HG02840 (cell line): ENCODE data around the gene RABL3.
"Not testable (repeated sequence)": the region's sequence is repeated elsewhere in the genome, so short reads cannot be mapped to it uniquely, and the experiment has no call there.

Source experiments
- ATAC-seq: cut with Tn5 transposase; IDR thresholded peaks from one replicate; pipeline ENCODE4 v1.9.1; 2021; ENCODE audit warnings: mild to moderate bottlenecking, moderate library complexity, moderate number of reproducible peaks; ENCODE audit not compliant: unreplicated experiment, low FRiP score

Gene RABL3

DNA sequence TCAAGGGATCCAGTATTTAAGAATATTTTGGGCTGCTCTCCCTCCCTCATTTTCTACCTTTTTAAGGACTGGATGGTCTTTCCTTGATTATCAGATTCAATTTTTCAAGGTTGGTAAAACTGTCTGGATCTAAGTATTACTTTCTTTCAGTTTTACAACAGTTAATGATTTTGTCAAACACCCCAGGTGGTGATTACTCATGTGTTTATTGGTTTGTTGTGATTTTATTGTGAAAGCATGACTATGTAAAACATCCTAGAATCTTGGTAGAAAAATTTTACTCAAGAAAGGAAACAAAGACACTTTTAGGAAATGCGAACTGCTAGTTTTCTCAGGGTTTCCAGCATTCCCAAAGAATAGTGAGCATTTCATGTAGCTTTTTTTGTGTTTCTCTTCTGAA lies 7.5 kb upstream of the RABL3 start:
- ATAC-seq, result no peak

DNA sequence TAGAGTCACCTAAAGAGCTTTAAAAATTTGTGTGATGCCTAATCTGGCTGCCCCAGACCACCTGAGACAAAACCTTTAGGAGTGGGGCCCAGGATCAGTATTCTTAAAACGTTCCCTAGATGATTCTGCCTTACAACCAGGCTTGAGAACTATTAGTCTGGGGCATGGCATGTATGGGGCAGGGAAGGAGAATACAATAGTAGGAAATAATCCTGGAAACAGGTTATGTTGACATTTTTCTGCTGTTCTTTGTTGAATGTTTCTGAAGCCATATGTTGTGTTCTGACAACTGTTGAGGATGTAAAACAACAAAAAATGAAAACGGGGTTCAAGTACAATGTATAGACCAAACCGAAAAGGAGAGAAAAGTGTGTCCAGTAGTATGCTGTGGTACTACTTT lies 3.1 kb upstream of the RABL3 start:
- ATAC-seq, result no peak

DNA sequence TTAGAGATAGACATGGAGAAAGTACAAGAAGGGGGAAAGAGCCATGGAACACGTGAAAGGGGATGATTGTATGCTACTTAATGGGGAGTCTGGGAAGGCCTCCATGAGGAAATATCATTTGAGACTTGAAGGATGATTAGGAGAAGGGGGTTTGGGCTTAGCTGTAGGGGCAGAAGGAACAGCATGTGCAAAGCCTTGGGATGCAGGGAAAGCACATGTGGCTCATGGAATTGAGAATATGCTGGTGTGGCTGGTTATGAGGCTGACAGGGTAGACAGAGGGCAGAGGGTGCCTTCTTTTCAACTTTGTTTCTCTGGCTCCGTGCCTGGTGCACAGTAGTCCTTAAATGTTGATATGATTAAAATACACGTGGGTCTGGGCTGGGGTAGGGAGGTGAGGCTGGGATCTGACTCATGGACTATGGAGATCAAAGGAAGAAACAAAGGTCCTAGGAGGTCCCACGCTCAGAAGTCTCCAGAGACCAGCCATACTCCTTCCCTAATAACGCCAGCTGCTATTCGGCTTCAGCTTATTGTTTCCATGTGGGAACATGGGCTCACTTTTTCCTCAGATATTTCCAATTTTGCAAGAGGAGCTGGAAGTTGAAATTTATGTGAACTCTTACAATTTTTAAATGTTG lies 1.4 kb upstream of the RABL3 start:
- no peak for ATAC-seq

DNA sequence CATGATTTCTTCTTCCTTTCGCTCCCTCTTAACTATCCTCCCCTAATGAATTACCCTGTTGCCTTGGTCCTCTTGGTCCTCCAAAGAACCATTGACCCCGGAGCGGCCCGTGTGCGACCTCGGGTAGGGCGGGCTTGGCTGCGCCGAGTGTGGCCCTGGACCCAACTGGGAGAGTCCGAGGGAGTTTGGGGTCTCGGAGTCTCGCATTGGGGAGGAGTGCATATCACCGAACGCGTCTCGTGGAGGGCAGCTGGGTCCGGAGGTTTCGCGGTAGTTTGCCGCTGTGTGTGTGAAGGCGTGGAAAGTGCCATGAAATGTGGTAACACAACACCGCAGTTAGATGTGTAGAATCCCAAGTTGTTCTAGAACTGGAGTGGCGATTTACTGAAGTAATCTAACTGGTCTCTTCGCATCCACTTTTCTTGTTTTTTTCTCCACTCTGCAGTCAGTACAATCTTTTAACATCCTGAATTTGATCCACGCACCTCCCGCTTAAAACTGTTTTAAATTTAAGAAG lies 591 bp upstream of the RABL3 start:
- peak; percentile 19 for ATAC-seq

DNA sequence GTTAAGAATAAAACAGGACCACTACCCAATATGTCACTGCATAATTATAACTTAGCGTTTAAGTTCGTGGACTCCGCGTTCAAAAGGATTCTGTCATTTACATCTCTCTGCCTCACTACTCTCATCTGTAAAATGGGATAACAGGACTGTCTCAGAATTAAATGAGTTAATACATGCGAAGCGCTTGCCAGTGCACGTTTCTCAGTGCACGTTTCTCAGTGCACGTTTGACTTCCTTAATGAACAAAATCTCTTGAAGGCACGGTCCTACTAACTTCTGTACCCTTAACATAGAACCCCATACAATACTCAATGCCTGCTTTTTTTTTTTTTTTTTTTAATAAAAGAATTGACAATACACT lies 499 bp downstream of the RABL3 start:
- no peak for ATAC-seq

DNA sequence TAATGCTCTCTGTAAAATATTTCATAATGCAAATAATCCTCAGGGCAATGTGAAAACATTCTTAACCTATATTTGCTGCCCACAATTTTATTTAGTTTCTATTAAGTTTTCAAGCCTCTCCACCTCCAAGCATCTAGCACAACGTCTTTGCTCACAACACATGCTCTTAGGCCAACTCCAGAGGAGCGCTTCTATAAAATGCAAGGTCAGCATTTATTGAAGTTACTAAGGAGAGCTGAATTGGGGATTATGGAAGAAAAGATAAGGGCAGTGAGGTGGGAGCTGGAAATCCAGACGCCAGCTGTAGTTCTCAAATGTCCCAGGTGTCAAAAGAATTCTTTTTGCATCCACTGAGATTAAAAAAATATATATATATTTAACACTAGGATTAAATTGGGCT lies 996 bp downstream of the RABL3 start:
- ATAC-seq, result no peak

DNA sequence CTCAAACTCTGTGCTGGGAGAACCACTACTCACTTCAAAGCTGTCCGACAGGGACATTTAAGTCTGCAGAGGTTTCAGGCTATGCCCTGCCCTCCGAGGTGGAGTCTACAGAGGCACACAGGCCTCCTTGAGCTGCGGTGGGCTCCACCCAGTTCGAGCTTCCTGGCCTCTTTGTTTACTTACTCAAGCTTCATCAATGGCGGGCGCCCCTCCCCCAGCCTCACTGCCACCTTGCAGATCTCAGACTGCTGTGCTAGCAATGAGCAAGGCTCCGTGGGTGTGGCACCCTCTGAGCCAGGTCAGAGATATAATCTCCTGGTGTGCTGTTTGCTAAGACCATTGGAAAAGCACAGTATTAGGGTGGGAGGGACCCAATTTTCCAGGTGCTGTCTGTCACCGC lies 4.3 kb downstream of the RABL3 start:
- ATAC-seq, result not testable (repeated sequence)

DNA sequence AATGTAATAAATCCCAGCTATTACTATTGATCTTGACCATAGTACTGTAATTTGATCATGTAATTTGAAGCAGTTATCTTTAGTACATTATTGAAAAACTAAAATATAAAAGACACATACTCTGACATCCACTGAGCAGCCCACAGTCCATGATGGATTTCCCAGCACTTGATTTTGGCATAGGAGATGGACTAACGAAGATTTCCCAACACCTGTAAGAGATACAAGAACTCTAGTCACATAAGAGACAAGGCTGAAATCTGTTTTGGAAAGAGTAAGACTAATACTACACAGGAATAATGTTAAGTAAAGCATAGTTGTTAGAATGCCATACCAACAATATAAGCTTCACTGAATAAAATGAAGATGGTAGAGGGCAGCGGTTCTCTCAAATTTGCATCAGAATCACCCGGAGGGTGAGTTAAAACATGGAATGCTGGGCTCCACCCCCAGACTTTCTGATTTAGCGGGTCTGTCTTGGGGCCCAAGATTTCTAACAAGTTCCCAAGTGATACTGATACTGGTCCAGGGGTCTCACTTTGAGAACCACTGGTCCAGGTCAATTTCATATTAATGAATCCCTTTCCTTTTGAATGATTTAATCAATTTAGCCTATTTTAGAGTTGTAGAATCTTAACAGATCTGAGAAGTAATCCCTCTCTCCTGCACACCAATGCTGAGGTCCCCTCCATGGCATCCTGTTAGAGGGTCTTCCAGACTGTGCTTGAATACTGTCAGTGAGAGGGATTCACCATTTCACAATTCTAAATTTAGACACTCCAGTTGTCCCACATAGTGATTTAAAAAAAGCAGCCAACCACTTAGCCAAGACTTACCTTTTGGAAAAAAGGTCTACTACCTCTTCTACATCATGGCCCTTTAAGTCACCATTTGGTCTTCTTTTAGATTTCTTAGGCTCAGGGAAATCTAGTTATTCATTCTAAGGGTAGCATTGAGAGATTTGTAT lies 11.5 kb downstream of the RABL3 start:
- ATAC-seq, result no peak

DNA sequence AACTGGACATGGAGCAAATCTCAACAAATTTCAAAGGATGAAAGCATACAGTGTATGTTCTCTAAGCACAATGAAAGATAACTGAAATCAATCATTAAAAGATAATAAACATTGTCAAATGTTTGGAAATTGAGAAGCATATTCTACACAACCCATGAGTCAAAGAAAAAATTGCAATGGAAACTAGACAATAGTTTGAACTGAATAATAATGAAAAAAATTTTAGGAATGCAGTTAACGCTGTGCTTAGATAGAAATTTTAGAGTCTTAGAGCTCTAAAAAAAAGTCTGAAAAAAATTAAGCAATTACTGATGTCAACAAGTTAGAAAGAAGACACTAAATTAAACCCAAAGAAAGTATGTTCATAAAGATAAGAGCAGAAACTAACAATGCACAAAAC lies 15.5 kb downstream of the RABL3 start:
- ATAC-seq, result no peak

DNA sequence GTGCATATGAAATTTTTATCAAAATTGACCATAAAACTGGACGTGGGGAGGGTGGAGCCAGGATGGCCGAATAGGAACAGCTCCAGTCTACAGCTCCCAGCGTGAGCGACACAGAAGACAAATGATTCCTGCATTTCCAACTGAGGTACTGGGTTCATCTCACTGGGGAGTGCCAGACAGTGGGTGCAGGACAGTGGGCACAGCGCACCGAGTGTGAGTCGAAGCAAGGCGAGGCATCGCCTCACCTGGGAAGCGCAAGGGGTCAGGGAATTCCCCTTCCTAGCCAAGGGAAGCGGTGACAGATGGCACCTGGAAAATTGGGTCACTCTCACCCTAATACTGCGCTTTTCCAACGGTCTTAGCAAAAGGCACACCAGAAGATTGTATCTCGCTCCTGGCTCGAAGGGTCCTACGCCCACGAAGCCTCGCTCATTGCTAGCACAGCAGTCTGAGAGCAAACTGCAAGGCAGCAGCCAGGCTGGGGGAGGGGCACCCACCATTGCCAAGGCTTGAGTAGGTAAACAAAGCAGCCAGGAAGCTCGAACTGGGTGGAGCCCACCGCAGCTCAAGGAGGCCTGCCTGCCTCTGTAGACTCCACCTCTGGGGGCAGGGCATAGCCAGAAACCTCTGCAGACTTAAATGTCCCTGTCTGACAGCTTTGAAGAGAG lies 23.0 kb downstream of the RABL3 start:
- ATAC-seq, result not testable (repeated sequence)

DNA sequence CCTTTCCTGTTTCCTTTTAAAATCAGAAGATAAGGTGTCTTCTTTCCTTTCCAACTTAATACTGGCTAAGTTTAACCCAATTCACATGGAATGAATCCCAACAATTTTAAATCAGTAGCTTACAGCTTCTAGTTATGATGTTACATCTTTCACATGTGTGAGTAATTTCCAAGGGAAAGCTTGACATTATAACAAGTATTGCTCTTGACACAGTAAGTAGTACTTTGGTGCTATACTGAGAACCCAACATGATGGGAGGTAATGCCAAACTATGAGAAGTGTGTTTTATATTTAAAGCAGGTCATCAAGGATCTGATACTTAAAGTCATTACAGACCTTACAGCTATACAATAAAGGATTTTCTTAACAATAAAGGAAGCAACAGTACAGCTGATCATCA lies 29.1 kb downstream of the RABL3 start:
- no peak for ATAC-seq

DNA sequence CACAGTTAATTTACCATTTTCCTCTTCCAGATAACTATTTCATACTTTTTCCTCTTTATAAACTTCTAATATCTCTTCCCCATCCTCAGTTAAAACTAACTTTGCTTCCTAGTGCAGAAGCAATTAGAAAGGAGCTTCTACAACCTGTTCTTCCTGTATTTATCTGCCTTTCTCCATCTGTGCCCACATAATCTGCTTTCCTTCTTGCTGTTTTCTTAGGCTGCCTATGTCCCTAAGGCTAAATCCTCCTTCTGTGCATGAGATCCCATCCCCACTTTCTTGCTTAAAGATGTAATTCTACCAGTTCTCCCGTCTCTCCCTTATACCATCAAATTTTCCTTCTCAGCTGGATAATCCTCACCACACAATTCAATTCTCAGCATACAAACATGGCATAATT lies 31.9 kb downstream of the RABL3 start:
- no peak for ATAC-seq

DNA sequence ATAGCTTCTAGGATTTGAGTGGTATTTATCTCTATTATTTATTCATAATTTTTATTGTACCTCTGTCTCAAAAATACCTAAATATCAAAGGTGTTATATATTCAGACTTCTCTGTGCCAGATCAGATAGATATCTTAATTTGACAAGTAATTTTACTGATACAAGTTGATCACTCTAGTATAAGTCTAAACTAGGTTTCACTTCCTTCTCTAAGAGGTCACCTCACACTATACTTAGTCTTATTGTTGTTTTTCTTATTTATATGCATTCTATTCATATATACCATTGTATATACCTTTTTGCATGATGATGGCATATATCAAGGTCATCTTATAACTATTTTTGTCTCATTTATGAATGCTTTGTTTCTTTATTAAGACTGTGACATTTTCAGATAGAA lies 33.9 kb downstream of the RABL3 start:
- ATAC-seq, result peak; percentile 71

DNA sequence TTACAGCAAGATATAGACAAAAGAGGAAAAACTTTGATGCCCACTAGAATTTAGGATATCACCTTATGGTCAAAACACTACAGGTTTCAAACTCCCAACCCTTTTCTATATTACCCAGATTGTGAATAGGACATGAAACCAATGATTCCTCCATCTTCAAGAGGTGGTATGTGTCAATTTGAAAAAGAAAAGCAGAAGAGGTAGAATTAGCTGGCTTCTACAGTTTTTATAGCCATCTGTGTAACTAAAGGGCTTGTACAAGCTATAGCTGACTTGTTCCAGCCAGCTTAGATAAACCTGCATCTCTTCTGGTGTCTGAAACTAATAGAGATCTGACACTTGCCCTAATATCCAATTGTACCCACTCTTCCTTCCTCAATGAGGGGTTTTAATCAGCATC lies 35.4 kb downstream of the RABL3 start:
- no peak for ATAC-seq

DNA sequence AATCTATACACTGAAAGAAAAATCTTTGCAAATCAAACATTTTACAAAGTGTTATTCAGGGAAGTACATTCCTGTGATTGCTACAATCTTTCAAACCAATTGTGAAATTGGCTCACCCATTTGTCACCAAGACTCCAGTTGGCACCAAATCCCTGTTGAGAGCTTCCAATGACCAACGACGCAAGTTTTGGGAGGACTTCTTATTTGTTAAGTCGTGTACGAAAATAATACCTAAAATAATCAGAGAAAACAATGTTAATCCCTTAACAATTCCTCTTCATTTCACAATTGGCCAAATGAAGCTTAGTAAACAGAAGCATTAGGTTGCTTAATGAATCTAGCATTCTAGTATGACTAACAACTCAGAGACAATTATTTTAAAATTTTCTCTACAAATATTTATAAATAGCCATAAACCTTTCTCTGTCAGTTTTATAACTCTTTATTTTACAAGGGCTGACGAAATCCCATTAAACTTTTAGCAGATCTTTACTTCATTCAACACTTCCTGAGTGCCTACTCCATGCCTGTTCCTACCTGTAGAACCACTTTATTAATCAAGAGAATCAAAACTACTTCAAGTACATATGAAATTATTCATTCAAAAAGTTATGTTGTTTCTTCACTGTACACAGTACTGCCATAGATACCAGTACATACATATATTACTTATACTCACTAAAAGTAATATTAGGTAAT lies 36.3 kb downstream of the RABL3 start:
- no peak for ATAC-seq

DNA sequence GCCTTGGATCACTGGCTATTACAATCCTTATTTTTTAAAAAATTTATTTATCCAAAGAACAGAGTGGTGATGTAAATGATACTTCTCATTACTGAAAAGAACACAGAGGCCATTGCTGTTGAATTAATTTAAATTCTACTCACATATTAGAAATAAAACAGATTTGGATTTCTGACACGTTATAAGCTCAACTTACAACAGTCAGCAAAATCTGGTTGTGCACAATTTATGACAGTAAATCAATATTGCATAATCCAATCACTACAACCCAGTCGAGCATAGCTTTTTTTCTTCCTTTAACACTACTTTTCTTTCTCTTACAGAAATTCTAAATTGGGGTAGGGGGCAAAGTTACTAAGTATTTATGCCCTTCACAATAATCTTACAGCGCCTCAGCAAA lies 43.0 kb downstream of the RABL3 start:
- ATAC-seq, result no peak

DNA sequence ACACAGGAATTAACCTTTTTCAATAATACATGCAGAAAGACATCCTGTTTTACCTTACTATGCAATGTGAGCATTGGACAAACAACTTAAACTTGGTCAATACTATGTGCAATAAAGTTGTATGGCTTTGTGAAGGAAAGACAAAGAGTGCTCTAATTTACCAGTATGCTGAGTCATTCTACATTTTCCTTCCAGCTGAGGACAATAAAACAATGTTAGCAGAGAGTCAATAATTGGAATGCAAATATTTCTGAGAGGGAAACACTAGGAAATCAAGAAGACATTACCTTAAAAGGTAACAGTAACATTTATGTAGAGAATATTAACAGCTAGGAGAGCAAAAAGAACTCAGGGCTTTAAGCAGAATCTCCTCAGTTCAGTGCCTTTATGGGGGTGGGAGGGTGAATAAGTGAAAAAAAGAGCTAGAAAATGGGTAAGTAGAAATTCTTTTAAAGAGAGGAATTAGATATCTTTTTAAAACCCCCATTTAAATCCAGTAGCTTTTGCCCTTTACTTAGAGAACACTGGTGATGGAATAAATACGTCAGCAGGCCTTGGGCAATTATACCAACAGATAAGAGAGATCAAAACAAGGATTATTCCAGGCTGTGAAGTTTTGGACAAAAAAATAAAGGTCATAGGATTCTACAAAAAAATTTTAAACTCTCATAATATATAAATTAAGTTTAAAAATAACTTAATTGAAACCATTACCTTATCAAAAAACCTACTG lies 48.7 kb downstream of the RABL3 start:
- ATAC-seq, result no peak

DNA sequence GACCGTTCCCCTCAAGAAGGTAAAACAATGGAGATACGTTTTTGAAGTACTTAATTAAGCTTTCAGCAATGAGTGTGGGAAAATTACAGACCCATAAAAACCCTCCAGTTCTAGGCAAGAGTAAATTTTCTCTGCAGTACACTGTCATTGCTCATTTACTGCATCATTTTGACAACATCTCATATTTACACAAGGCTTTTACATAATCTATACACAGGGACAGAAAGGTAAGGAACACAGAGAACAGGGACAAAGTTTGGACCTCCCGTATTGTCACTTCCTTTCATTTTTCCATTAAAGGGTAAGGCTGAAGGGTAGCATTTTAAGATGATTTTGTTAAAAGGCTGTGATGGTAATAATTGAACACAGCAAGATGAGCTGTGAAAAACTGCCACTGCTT lies 52.9 kb downstream of the RABL3 start:
- no peak for ATAC-seq

DNA sequence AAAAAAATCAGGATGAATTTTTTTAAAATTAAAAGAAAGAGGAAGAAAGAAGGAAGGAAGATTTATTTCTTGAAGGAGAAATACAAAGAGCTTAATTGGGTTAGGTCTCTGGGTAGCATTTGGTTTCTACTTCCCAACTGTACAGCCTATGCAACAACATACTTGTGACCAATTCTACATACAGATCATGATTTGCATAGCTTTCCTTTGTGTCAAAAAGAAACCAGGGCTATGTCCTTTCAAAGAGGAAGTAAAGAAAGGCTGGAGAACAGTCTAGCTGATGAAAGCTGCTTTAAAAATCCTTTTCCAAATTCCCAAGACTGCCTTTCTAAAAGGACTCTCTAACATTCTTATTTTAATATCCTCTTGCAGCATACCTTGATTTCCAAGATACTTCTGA lies 54.2 kb downstream of the RABL3 start:
- ATAC-seq, result peak; percentile 93

DNA sequence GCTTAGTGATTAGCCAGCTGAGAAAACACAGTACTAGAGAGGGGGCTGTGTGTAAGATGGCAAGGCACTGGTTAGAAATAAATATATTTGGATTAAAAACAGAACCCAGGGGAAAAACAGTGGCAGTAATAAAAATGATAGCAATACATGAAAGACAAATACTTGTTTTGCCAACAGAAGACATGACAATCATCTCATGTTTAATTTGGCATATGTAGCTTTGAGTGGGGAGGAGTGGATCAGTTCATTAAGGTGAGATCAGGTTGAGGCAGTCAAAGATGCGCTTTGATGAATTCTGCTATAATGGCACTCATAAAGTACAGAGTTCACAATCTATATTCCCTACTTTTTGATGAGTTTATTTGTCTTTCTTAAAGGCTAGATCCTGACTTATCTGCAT lies 56.9 kb downstream of the RABL3 start:
- no peak for ATAC-seq
